Omental fat pad (tissue), 4 donors: ENCODE data around the gene RAX2. TPM values are rescaled to one million over a fixed set of nuclear protein-coding genes. Genes with fewer than 3 reads are reported as not detected.

Experiments used
- ATAC-seq: fragments of 150-250 bp; one replicate; pipeline ENCODE4 v1.9.1; 2016; ENCODE audit warnings: mild to moderate bottlenecking, moderate library complexity; ENCODE audit not compliant: low FRiP score
- DNase-seq: peaks from one replicate; pipeline ENCODE4 v3.0.0-alpha.2; 2019; ENCODE audit warnings: low spot score
- total RNA-seq, 4 donors: library from RNA; depleted of rRNA; stranded (reverse); fragments of >200 nt; gene quantifications; one replicate each; pipeline ENCODE4 v1.1.0, GENCODE V29; 2016
- TF ChIP-seq, protein P1 (sequence below), 3 donors: fragments of 450-650 bp; IDR thresholded peaks; one replicate each; pipeline ENCODE4 v1.5.1; 2016 to 2017; ENCODE audit warnings: antibody characterized with exemption in 3 of 3, mild to moderate bottlenecking in 3 of 3, moderate library complexity in 2 of 3

Gene RAX2
- total RNA-seq, 4 donors from 2014 or later: 0.19 TPM; not detected in 3

DNA sequence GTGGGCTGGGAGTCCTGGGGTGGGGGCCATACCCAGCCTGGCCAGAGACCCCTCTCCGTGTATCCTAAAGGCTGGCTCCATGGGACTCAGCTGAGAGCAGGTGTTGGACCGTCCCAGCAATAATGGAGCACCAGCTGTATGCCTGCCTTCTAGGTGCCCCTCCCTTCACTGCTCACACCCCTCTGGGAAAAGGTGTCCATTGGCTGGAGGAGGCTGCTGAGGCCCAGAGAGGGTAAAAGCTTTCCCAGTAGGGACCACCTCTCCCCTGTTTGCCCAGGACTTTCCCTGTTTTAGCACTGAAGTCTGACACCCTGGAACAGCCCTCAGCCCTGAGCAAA is 3.3 kb upstream of the RAX2 start:
- ATAC-seq (no peak), DNase-seq (no peak)
- TF ChIP-seq, protein P1, sequence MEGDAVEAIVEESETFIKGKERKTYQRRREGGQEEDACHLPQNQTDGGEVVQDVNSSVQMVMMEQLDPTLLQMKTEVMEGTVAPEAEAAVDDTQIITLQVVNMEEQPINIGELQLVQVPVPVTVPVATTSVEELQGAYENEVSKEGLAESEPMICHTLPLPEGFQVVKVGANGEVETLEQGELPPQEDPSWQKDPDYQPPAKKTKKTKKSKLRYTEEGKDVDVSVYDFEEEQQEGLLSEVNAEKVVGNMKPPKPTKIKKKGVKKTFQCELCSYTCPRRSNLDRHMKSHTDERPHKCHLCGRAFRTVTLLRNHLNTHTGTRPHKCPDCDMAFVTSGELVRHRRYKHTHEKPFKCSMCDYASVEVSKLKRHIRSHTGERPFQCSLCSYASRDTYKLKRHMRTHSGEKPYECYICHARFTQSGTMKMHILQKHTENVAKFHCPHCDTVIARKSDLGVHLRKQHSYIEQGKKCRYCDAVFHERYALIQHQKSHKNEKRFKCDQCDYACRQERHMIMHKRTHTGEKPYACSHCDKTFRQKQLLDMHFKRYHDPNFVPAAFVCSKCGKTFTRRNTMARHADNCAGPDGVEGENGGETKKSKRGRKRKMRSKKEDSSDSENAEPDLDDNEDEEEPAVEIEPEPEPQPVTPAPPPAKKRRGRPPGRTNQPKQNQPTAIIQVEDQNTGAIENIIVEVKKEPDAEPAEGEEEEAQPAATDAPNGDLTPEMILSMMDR (IDR thresholded peaks at IDR 0.05): no peak

DNA sequence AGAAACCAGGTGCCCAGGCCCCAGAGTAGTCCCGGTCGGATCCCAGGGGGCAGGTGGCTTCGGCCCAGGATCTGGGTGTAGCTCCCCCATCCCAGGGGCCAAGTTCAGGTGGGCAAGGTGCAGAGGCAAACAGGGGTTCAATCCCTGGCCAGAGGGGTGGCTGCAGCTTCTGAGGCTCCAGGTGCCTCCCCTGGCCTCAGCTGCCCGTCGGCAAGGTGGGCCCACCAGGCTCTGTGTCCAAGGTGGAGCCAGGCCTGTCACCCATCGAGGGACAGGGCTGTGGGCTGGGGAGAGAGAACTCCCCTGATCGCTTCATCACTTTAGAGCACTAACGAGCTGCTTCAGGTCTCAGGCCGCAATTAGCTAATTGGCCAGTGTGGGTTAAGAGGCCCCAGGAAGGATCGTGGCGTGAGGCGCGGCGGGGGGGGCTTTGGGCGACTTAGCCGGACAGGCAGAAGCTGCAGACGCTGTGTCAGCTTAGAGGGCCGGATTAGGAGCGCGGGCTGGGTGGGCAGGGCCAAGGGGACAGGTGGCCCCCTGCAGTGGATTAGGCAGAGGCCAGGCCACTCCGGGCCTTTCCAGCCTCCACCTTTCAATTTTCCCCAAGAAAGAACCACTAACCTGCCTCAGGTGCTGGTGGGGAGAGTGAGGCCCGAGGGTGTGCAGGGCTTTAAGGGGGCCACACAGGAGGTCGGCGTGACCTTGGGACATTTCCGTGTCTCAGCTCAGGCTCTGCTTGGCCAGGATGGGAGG is 2.8 kb upstream of the RAX2 start:
- TF ChIP-seq, protein P1 (IDR thresholded peaks at IDR 0.05): no peak
- DNase-seq: no peak
- no peak for ATAC-seq

DNA sequence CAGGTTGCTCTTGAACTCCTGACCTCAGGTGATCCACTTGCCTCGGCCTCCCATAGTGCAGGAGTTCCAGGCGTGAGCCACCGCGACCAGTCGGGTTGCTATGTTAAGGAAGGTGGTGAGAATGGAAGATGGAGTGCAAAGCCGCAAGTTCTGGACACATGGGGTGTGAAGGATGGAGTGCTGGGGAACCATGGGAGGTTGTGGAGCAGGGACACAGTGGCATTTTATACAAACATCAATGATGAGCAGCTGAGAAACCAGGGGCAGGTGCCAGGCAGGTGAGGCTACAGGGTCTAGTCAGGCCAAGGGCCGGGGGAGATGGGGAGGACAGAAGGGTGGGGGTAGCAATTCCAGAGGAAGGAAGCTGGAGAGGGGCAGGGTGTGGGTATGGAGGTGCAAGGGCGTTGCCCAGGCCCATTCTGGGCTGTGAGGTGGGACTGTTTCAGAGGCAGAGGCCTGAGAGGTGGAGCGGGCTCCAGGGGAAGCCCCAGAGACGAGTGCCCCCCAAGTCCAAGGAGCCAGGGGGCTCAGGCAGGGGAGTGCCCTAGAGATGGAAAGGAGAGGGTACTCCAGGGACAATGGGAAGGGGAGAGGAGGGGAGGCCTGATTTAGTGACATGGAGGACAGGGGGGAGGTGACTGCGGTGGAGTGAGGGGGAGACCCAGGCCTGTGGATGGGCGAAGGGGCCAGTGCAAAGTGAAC is 1.9 kb upstream of the RAX2 start:
- TF ChIP-seq, protein P1 (IDR thresholded peaks at IDR 0.05): no peak
- ATAC-seq (no peak), DNase-seq (no peak)

DNA sequence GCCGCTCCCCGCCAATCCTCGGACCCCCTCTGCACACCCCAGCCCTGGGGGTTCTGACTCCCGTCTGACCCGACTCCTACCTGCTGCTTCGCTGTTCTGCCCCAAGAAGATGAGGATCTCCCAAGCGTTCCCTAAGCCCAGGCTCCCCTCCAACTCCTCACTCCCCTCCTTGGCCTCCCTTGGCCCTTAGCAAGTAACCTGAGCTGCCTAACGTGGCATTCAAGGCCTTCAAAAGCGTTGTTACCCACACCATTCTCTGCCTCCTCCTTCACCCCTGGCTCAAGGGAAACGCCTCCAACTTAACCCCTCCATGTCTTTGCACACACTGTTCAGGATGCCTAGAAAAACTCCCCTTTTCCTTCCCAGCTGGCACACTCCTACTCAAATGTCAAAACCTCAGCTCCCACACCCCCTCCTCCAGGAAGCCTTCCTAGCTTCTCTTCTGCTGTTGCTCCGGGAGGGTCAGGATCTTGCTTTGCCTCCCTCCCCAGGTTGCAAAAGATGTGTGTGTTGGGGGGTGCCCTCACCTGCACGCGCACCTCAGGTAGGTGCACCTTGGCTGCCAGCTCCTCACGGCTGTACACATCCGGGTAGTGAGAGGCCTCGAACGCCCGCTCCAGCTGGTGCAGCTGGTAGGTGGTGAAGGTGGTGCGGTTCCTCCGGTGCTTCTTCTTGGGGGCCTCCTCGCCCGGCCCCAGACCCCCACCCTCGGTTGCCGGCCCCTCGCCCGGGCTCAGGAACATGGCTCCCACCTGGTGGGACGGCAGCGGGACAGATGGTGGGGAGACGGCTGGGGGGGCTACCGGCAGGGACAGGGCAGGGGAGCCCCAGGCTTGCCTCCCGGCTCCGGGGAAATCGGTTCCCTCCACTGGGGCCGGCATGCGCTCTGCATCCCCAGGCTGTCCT is 775 bp downstream of the RAX2 start:
- DNase-seq (no peak), ATAC-seq (no peak)
- TF ChIP-seq, protein P1 (IDR thresholded peaks at IDR 0.05): no peak

DNA sequence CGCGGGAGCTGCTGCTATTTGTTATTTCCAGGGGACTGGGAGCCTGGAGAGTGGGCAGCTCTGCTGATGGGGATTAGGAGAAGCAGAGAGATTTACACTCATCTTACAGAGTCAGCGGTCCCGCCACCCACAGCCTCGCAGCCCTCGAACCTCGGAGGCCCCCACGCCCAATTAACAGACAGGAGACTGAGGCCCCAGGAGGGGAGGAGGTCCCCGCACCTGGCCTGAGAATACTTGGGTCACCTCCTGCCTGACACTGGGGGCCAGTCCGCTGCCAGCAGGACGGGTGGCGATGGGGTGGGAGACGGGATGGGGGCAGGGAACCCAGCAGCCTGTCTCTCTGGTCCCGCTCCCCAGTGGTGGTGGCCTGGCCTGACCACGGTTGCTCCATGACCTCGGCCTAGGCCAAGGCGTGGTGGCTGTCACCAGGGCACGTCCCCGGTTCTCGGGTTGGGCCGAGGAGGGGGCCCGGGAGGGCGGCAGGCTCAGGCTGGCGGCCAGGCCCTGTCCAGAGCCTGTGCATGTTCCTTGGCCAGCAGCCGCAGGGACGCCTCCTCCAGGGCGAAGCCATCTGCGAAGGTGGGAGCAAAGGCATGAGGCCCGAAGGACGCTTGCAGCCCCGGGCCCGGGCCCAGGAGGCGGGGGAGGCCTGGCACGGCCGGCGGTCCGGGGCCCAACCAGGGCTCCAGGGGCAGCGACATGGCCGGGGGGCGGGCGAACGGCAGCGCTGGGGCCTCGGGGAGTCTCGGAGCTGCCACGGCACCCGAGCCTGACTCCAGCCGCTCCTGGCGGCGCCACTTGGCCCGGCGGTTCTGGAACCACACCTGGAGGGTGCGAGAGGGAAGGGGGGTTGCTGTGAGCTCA is 1.7 kb downstream of the RAX2 start:
- ATAC-seq (no peak), DNase-seq (no peak)
- TF ChIP-seq, protein P1 (IDR thresholded peaks at IDR 0.05): no peak

DNA sequence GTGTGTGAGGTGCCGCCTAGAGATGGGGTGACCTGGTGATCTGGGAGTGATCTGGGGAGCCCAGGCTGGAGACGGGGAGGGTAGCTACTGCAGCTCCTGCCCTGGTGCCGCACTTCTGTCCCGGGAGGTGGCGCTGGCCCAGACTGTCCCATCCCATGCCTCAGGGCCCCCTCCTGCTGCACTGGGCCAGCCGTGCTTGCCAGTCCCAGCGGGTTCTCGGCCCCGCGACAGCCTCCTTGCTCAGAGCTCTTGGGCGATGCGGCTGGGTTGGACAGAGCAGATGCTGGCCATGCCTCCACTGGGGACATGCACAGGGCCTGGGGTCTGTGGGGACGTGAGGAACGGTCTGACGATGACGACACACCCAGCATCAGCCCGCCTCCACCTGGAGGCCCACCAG is 2.5 kb downstream of the RAX2 start:
- TF ChIP-seq, protein P1 (IDR thresholded peaks at IDR 0.05): no peak
- no peak for ATAC-seq

More for the DNA sequence above, 2.5 kb downstream of the RAX2 start:
- DNase-seq: no peak
